ENCODE measurements around the gene BLNK. TPM values are rescaled to one million over a fixed set of nuclear protein-coding genes. Genes with fewer than 3 reads are reported as not detected.

BLNK gene
- total and polyA plus RNA-seq, 9 donors = 0.65 to 6.0 (median 2.2) TPM

- 34 to 53% (median 42%) methylated on average over 4 of the region's 4 CpGs for WGBS, 3 donors
- Histone ChIP-seq H3K4me3 (no peak overlapping the region), H3K9me3 (no peaks in the 10 kb centered on the region), H3K36me3 (no peaks in the 10 kb centered on the region), H3K27ac (no peak overlapping the region), H3K27me3 (no peaks in the 10 kb centered on the region), H3K4me1 (ENCODE audit: insufficient read depth) (no peaks in the 10 kb centered on the region)
- intact Hi-C loops (cut with DNase I) = no loop called here
- no peak for DNase-seq
- TF ChIP-seq POLR2A (IDR thresholded peaks at IDR 0.05) (no peak), EP300 (IDR thresholded peaks at IDR 0.05) (no peak), CTCF (IDR thresholded peaks at IDR 0.05) (no peak)
These were observed 32.4 kb downstream of the BLNK start for GRCh38 chr10:96238646-96239623.

- Histone ChIP-seq H3K36me3 (no peaks in the 10 kb centered on the region), H3K27me3 (no peaks in the 10 kb centered on the region), H3K4me1 (ENCODE audit: insufficient read depth) (no peaks in the 10 kb centered on the region), H3K4me3 (no peak overlapping the region), H3K27ac (no peak overlapping the region), H3K9me3 (no peaks in the 10 kb centered on the region)
- WGBS, 3 donors = 85 to 96% (median 90%) methylated on average over 1 of the region's 1 CpG
- intact Hi-C loops (cut with DNase I) = no loop called here
- DNase-seq = no peak
- TF ChIP-seq EP300 (IDR thresholded peaks at IDR 0.05) (no peak), POLR2A (IDR thresholded peaks at IDR 0.05) (no peak), CTCF (IDR thresholded peaks at IDR 0.05) (no peak)
These were observed 34.5 kb downstream of the BLNK start for GRCh38 chr10:96236876-96237275.

- Histone ChIP-seq H3K4me1 (ENCODE audit: insufficient read depth) (no peaks in the 10 kb centered on the region), H3K4me3 (no peak overlapping the region), H3K9me3 (no peaks in the 10 kb centered on the region), H3K27ac (no peak overlapping the region), H3K27me3 (no peaks in the 10 kb centered on the region), H3K36me3 (no peaks in the 10 kb centered on the region)
- 86 to 90% (median 90%) methylated on average over 6 of the region's 6 CpGs for WGBS, 3 donors
- TF ChIP-seq CTCF (IDR thresholded peaks at IDR 0.05) (no peak), EP300 (IDR thresholded peaks at IDR 0.05) (no peak), POLR2A (IDR thresholded peaks at IDR 0.05) (no peak)
- intact Hi-C loops (cut with DNase I) = no loop called here
- DNase-seq = no peak
These were observed 35.3 kb downstream of the BLNK start for GRCh38 chr10:96236090-96236478.

GRCh38 chr10:96235326-96236089 lies 35.9 kb downstream of the BLNK start:
- Histone ChIP-seq H3K36me3 (no peaks in the 10 kb centered on the region), H3K27ac (no peak overlapping the region), H3K9me3 (no peaks in the 10 kb centered on the region), H3K4me3 (no peak overlapping the region), H3K27me3 (no peaks in the 10 kb centered on the region), H3K4me1 (ENCODE audit: insufficient read depth) (no peaks in the 10 kb centered on the region)
- no peak for DNase-seq
- intact Hi-C loops (cut with DNase I) = no loop called here
- WGBS, 3 donors = 84 to 89% (median 86%) methylated on average over 8 of the region's 8 CpGs
- no peak for TF ChIP-seq EP300 (IDR thresholded peaks at IDR 0.05)
- TF ChIP-seq CTCF (IDR thresholded peaks at IDR 0.05) = no peak
- TF ChIP-seq POLR2A (IDR thresholded peaks at IDR 0.05) = no peak
